Renal cortical epithelial cell (primary cell): ENCODE measurements around the gene LARP4. TPM values are rescaled to one million over a fixed set of nuclear protein-coding genes. Genes with fewer than 3 reads are reported as not detected.

Experiments
- DNase-seq: peaks from one replicate; pipeline ENCODE4 v3.0.0-alpha.2; 2011; ENCODE audit warnings: low read depth
- total RNA-seq: library from RNA; depleted of rRNA; stranded (reverse); fragments of >200 nt; gene quantifications from 2 replicates; pipeline ENCODE4 v1.2.3, GENCODE V29; 2014

The LARP4 gene
- total RNA-seq, 1 donor from 2014 or later: 61.2 TPM

DNA sequence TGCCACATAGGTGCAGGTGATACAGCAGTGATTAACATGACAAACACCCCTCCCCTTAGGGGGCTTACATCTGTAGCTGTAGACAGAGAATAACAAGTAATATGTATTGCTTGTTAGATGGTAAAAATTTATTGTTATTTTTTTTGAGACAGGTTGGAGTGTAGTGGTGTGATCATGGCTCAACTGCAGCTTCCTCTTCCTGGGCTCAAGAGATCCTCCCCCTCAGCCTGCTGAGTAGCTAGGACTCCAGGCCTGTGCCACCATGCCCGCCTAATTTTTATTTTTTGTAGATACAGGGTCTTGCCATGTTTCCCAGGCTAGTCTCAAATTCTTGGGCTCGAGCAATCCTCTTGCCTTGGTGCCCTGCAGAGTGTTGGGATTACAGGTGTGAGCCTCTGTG lies 123.9 kb downstream of the LARP4 start:
- DNase-seq: no peak

DNA sequence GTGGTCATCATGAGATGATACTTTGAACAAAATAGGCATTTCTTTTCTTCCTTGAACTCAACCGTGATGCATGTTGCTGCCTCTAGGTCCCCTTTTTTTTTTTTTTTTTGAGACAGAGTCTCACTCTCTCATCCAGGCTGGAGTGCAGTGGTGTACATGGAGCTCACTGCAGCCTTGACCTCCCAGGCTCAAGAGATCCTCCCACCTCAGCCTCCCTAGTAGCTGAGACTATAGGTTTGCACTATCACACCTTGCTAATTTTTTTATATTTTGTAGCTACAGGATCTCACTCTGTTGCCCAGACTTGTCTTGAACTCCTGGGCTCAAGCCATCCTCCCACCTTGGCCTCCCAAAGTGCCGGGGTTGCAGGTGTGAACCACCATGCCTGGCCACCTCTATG lies 124.7 kb downstream of the LARP4 start:
- no peak for DNase-seq

DNA sequence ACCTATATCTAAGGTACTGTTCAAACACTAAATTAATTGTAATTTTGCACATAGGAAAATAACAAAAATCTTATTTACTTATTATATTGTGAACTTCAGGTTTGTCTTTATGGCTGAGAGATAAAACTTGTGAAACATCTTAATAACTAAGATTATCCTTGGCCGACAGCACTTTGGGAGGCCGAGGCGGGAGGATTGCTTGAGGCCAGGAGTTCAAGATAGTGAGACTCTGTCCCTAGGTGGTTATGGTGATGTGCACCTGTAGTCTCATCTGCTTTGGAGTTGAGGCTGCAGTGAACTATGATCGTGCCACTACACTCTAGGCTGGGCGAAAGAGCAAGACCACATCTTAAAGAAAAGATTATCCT lies 126.7 kb downstream of the LARP4 start:
- DNase-seq: no peak

DNA sequence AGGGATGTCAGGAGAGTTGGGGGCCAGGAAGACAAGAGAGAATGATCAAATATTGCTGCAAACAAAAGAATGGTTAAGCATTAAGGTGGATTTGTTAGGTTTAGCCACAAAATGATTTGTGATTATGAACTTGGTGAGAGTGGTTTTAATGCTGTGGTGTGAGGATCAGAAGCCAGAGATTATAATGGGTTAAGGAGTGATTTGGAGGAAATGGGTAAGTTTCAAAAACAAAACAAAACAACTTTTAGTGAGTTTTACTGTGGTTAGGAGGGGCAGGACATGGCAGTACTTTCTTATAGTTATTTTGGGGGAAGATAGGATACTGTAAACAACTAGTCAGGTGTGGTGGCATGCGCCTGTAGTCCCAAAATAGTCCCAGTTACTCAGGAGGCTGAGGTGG lies 128.1 kb downstream of the LARP4 start:
- DNase-seq: no peak

DNA sequence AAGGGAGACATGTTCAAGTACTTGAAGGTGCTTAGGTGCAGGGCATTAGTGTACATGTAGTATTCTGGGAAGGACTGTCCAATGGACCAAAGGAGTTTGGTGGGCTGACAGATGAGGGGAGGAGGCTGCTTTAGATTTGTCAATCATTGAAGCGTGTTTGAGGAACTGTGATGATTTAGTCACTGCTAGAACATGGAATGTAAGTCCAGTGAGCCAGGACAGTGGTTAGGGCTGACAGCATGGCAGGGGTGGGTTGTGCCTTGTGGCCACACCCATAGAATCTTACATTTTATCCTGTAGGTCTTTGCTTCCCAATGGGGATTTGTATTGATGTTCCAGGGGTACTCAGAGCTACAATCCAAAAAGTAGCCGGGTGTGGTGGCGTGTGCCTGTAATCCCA lies 128.7 kb downstream of the LARP4 start:
- peak; percentile 57 for DNase-seq

Other genes with a start within 250 kb of the LARP4 start
- 55.8 and 63.7 TPM in 2 replicates for gene CERS5, start 233.5 kb upstream of the LARP4 start, total RNA-seq
- 49.3 and 58.7 TPM in 2 replicates for gene LIMA1, start 117.4 kb upstream of the LARP4 start, total RNA-seq
- gene FAM186A, start 4.3 kb upstream of the LARP4 start, total RNA-seq: not detected in 2 replicates
- gene DIP2B, start 104.1 kb downstream of the LARP4 start, total RNA-seq: 37.2 and 60.2 TPM in 2 replicates